PFSK-1 (cell line): ENCODE results near the gene SUN5.

Experiments used
- POLR2AphosphoS5 ChIP-seq: IDR thresholded peaks from 2 replicates; pipeline ENCODE4 v1.6.1; 2012; ENCODE audit warnings: low read depth, mild to moderate bottlenecking, control low read depth, low read length, moderate library complexity
- REST ChIP-seq, 2 experiments: IDR thresholded peaks; 2 replicates each; pipeline versions ENCODE4 v1.6.1 to v1.8.0; 2011 to 2012; ENCODE audit warnings: low read depth in 2 of 2, low read length in 2 of 2, control low read depth in 1 of 2, inconsistent platforms in 1 of 2, mild to moderate bottlenecking in 1 of 2, moderate library complexity in 1 of 2; ENCODE audit not compliant: insufficient read depth in 1 of 2
- TAF1 ChIP-seq: IDR thresholded peaks from 2 replicates; pipeline ENCODE4 v1.6.1; 2012; ENCODE audit warnings: low read length, control low read depth, borderline replicate concordance; ENCODE audit not compliant: insufficient read depth

DNA sequence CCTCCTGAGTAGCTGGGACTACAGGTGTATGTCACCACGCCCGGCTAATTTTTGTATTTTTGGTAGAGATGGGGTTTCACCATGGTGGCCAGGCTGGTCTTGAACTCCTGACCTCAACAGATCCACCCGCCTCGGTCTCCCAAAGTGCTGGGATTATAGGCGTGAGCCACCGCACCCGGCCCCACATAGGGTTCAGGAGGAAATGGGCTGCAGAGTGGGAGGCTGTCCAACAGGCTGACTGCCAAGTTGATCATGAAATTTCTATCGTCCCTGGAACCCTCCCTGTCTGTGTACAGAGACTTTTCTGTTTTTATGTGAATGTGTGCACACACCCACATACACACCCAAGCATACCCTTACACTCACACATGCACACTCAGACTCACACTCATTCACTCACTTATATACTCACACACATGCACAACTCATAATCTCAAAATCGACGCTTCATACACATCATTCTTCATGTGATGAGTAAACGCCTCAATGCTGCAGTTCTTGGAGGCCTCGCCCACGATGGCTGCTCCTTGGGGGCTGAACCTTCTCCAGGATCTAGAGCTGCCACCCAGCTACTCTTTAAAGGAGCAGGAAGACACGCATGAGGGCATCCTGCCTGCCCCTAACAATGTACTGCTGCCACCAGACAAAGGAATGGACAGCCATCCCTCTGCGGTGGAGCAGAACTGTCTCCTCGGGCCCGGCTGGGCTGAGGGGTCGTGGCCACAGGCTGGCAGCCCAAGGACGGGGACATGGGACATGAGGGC, 35.6 kb downstream of the SUN5 start:
- TF ChIP-seq POLR2AphosphoS5: no peak
- TF ChIP-seq REST (IDR thresholded peaks at IDR 0.05; ENCODE audit: insufficient read depth in 1 of 2, low read depth in 2 of 2, low read length in 2 of 2): no peak
- no peak for TF ChIP-seq TAF1
